Measurements from ENCODE around the gene GPT2. TPM values are rescaled to one million over a fixed set of nuclear protein-coding genes. Genes with fewer than 3 reads are reported as not detected.
"Not testable (repeated sequence)": the region's sequence is repeated elsewhere in the genome, so short reads cannot be mapped to it uniquely, and the experiment has no call there.

The GPT2 gene
- total RNA-seq, 1 donor from 2014 or later: 70.2 TPM

DNA sequence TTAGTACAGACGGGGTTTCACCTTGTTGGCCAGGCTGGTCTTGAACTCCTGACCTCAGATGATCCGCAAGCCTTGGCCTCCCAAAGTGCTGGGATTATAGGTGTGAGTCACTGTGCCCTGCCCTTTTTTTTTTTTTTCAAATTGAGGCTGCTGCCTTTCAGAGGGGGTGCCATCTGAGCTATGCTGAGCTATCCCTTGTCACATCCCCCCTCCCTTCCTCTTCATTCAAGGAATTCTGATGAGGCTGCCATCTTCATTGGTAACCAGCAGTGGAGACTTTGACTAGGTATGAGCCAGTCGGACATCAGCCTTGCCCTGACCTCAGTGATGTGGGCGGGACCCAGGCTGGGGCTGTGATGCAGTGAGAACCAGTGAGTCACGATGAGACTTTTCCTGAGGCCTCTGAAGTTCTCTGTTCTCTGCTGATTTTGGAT is 24.4 kb upstream of the GPT2 start:
- no peak overlapping the region for H2AFZ ChIP-seq (ENCODE audit: low read depth, low read length)
- no peak overlapping the region for H3K27ac Mint-ChIP-seq (ENCODE audit: unreplicated experiment)
- H3K4me2 ChIP-seq (ENCODE audit: low read length): peak overlapping the region; percentile 19
- H3K9me3 ChIP-seq (ENCODE audit: insufficient read depth, low read depth, low read length): no peaks in the 10 kb centered on the region
- H4K20me1 ChIP-seq (ENCODE audit: insufficient read depth, low read length): no peaks in the 10 kb centered on the region
- no peak overlapping the region for H3K9ac ChIP-seq (ENCODE audit: low read length)
- H3K27me3 Mint-ChIP-seq (ENCODE audit: low read depth, unreplicated experiment): no peaks in the 10 kb centered on the region
- no peak overlapping the region for H3K4me3 ChIP-seq (ENCODE audit: insufficient read depth, low read depth, low read length)
- H3K36me3 Mint-ChIP-seq (ENCODE audit: low read depth, unreplicated experiment): no peaks in the 10 kb centered on the region
- FAIRE-seq (peak; percentile 13), DNase-seq (ENCODE audit: low read depth) (peak; percentile 80)
- H3K36me3 ChIP-seq (ENCODE audit: insufficient read depth, low read length): no peaks in the 10 kb centered on the region
- H3K27ac ChIP-seq (ENCODE audit: low read depth, low read length): peak overlapping the region; percentile 20
- no peaks in the 10 kb centered on the region for H3K9me3 Mint-ChIP-seq (ENCODE audit: unreplicated experiment)
- no peak for TF ChIP-seq EZH2 (IDR thresholded peaks at IDR 0.05; ENCODE audit: insufficient read depth, low read length)
- TF ChIP-seq, protein P1, sequence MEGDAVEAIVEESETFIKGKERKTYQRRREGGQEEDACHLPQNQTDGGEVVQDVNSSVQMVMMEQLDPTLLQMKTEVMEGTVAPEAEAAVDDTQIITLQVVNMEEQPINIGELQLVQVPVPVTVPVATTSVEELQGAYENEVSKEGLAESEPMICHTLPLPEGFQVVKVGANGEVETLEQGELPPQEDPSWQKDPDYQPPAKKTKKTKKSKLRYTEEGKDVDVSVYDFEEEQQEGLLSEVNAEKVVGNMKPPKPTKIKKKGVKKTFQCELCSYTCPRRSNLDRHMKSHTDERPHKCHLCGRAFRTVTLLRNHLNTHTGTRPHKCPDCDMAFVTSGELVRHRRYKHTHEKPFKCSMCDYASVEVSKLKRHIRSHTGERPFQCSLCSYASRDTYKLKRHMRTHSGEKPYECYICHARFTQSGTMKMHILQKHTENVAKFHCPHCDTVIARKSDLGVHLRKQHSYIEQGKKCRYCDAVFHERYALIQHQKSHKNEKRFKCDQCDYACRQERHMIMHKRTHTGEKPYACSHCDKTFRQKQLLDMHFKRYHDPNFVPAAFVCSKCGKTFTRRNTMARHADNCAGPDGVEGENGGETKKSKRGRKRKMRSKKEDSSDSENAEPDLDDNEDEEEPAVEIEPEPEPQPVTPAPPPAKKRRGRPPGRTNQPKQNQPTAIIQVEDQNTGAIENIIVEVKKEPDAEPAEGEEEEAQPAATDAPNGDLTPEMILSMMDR (IDR thresholded peaks at IDR 0.05; ENCODE audit: insufficient read depth, low read depth, low read length): no peak
- peaks cover 2% of the 10 kb centered on the region for H3K4me1 Mint-ChIP-seq (ENCODE audit: low read depth, unreplicated experiment)
- H3K27me3 ChIP-seq (ENCODE audit: insufficient read depth, low read length): no peaks in the 10 kb centered on the region
- H3K79me2 ChIP-seq (ENCODE audit: insufficient read depth, low read length): no peaks in the 10 kb centered on the region
- peaks cover 4% of the 10 kb centered on the region for H3K4me1 ChIP-seq (ENCODE audit: insufficient read depth, low read length)
- no peak overlapping the region for H3K4me3 Mint-ChIP-seq (ENCODE audit: unreplicated experiment)

- no peaks in the 10 kb centered on the region for H3K36me3 ChIP-seq (ENCODE audit: insufficient read depth, low read length)
- no peak overlapping the region for H3K4me3 ChIP-seq (ENCODE audit: insufficient read depth, low read depth, low read length)
- H3K9me3 ChIP-seq (ENCODE audit: insufficient read depth, low read depth, low read length): no peaks in the 10 kb centered on the region
- Mint-ChIP-seq H3K36me3 (ENCODE audit: low read depth, unreplicated experiment) (no peaks in the 10 kb centered on the region), H3K9me3 (ENCODE audit: unreplicated experiment) (no peaks in the 10 kb centered on the region), H3K27ac (ENCODE audit: unreplicated experiment) (no peak overlapping the region), H3K27me3 (ENCODE audit: low read depth, unreplicated experiment) (no peaks in the 10 kb centered on the region), H3K4me3 (ENCODE audit: unreplicated experiment) (no peak overlapping the region), H3K4me1 (ENCODE audit: low read depth, unreplicated experiment) (peaks cover 2% of the 10 kb centered on the region)
- TF ChIP-seq EZH2 (IDR thresholded peaks at IDR 0.05; ENCODE audit: insufficient read depth, low read length): no peak
- H3K9ac ChIP-seq (ENCODE audit: low read length): no peak overlapping the region
- H4K20me1 ChIP-seq (ENCODE audit: insufficient read depth, low read length): no peaks in the 10 kb centered on the region
- H2AFZ ChIP-seq (ENCODE audit: low read depth, low read length): peak overlapping the region; percentile 41
- no peaks in the 10 kb centered on the region for H3K27me3 ChIP-seq (ENCODE audit: insufficient read depth, low read length)
- H3K27ac ChIP-seq (ENCODE audit: low read depth, low read length): no peak overlapping the region
- H3K79me2 ChIP-seq (ENCODE audit: insufficient read depth, low read length): no peaks in the 10 kb centered on the region
- DNase-seq (ENCODE audit: low read depth) (peak; percentile 27), FAIRE-seq (no peak)
- peaks cover 4% of the 10 kb centered on the region for H3K4me1 ChIP-seq (ENCODE audit: insufficient read depth, low read length)
- H3K4me2 ChIP-seq (ENCODE audit: low read length): no peak overlapping the region
These were observed 21.4 kb upstream of the GPT2 start for GRCh38 chr16:46862555-46863447.

GRCh38 chr16:46866286-46866685 is 17.9 kb upstream of the GPT2 start:
- peaks cover 2% of the 10 kb centered on the region for H3K36me3 Mint-ChIP-seq (ENCODE audit: low read depth, unreplicated experiment)
- no peak for FAIRE-seq

GRCh38 chr16:46867486-46867885 is 16.7 kb upstream of the GPT2 start:
- H3K9me3 ChIP-seq (ENCODE audit: insufficient read depth, low read depth, low read length); FAIRE-seq; H3K4me1 ChIP-seq (ENCODE audit: insufficient read depth, low read length); H3K9ac ChIP-seq (ENCODE audit: low read length); H3K9me3 Mint-ChIP-seq (ENCODE audit: unreplicated experiment); H3K4me3 Mint-ChIP-seq (ENCODE audit: unreplicated experiment); H3K4me3 ChIP-seq (ENCODE audit: insufficient read depth, low read depth, low read length); H3K4me2 ChIP-seq (ENCODE audit: low read length); DNase-seq (ENCODE audit: low read depth); H3K27me3 Mint-ChIP-seq (ENCODE audit: low read depth, unreplicated experiment); H3K79me2 ChIP-seq (ENCODE audit: insufficient read depth, low read length); H3K27ac ChIP-seq (ENCODE audit: low read depth, low read length); H3K27me3 ChIP-seq (ENCODE audit: insufficient read depth, low read length); H2AFZ ChIP-seq (ENCODE audit: low read depth, low read length); H3K36me3 Mint-ChIP-seq (ENCODE audit: low read depth, unreplicated experiment); H3K4me1 Mint-ChIP-seq (ENCODE audit: low read depth, unreplicated experiment); H3K27ac Mint-ChIP-seq (ENCODE audit: unreplicated experiment); H4K20me1 ChIP-seq (ENCODE audit: insufficient read depth, low read length); H3K36me3 ChIP-seq (ENCODE audit: insufficient read depth, low read length): not testable (repeated sequence)

More at GRCh38 chr16:46866286-46866685, 17.9 kb upstream of the GPT2 start:
- Mint-ChIP-seq H3K27me3 (ENCODE audit: low read depth, unreplicated experiment) (no peaks in the 10 kb centered on the region), H3K4me3 (ENCODE audit: unreplicated experiment) (no peak overlapping the region), H3K4me1 (ENCODE audit: low read depth, unreplicated experiment) (no peaks in the 10 kb centered on the region), H3K27ac (ENCODE audit: unreplicated experiment) (no peak overlapping the region), H3K9me3 (ENCODE audit: unreplicated experiment) (peaks cover 2% of the 10 kb centered on the region)
- Histone ChIP-seq H3K36me3 (ENCODE audit: insufficient read depth, low read length) (no peaks in the 10 kb centered on the region), H3K27me3 (ENCODE audit: insufficient read depth, low read length) (no peaks in the 10 kb centered on the region), H3K4me3 (ENCODE audit: insufficient read depth, low read depth, low read length) (no peak overlapping the region), H3K9me3 (ENCODE audit: insufficient read depth, low read depth, low read length) (no peaks in the 10 kb centered on the region), H2AFZ (ENCODE audit: low read depth, low read length) (no peak overlapping the region), H3K4me1 (ENCODE audit: insufficient read depth, low read length) (no peaks in the 10 kb centered on the region), H3K79me2 (ENCODE audit: insufficient read depth, low read length) (no peaks in the 10 kb centered on the region), H3K9ac (ENCODE audit: low read length) (no peak overlapping the region), H4K20me1 (ENCODE audit: insufficient read depth, low read length) (no peaks in the 10 kb centered on the region), H3K4me2 (ENCODE audit: low read length) (no peak overlapping the region), H3K27ac (ENCODE audit: low read depth, low read length) (no peak overlapping the region)
- DNase-seq (ENCODE audit: low read depth): no peak
- TF ChIP-seq, protein P1 (IDR thresholded peaks at IDR 0.05; ENCODE audit: insufficient read depth, low read depth, low read length): no peak
- no peak for TF ChIP-seq EZH2 (IDR thresholded peaks at IDR 0.05; ENCODE audit: insufficient read depth, low read length)

Measured in astrocyte (in vitro differentiated cells and primary cell).